Body of pancreas (tissue), 4 donors: ENCODE results near the gene LITAF.

Experiments used
- CTCF ChIP-seq, 7 experiments: fragments of 450-650 bp in 4 of 7; fragments of 200-600 bp in 3 of 7; sonication (generic) in 3 of 7; IDR thresholded peaks; one replicate each; pipeline ENCODE4 v1.5.1; 2016 to 2019; ENCODE audit warnings: antibody characterized with exemption in 7 of 7
- POLR2A ChIP-seq, 3 donors: fragments of 450-650 bp; IDR thresholded peaks; one replicate each; pipeline ENCODE4 v1.6.1; 2016; ENCODE audit warnings: antibody characterized with exemption in 3 of 3, mild to moderate bottlenecking in 2 of 3

- TF ChIP-seq CTCF (IDR thresholded peaks at IDR 0.05) (no peak), POLR2A (IDR thresholded peaks at IDR 0.05) (no peak)
These were observed 29.6 kb downstream of the LITAF start for GRCh38 chr16:11556945-11557720.
